ENCODE measurements around the gene EPB41L5.
"Not testable (repeated sequence)": the region's sequence is repeated elsewhere in the genome, so short reads cannot be mapped to it uniquely, and the experiment has no call there.

The EPB41L5 gene

GRCh38 chr2:120142528-120143219 lies 129.8 kb downstream of the EPB41L5 start:
- DNase-seq = no peak

DNA sequence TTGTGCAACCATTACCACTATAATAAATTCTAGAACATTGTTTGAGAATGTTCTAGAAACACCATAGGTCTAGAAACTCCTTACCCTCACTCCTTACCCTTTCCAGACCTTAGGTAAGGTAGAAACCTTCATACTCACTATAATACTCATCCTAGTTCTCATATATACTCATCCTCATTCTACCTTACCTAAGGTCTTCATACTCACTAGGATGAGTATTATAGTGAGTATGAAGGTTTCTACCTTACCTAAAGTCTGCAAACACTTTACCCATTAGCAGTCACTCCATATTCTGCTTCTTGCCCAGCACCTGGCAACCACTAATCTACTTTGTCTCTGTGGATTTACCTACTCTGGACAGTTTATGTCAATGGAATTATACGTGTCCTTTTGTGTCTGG lies 135.4 kb downstream of the EPB41L5 start:
- no peak for DNase-seq

GRCh38 chr2:120148669-120149068 lies 135.8 kb downstream of the EPB41L5 start:
- no peak for DNase-seq

GRCh38 chr2:120149406-120149805 lies 136.5 kb downstream of the EPB41L5 start:
- no peak for DNase-seq

DNA sequence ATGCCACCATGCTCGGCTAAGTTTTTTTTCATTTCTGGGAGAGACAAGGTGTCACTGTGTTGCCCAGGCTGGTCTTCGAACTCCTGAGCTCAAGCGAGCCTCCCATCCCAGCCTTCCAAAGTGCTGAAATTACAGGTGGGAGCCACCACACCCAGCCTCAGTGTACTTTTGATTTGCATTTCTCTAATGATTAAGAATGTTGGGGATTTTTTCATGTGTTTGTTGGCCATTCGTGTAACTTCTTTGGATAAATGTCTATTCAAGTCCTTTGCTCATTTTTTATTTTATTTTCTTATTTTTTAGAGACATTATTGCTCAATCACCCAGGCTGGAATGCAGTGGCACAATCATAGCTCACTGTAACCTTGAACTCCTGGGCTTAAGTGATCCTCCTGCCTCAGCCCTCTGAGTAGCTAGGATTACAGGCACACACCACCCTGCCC lies 137.2 kb downstream of the EPB41L5 start:
- DNase-seq = no peak

GRCh38 chr2:120155308-120155707 lies 142.4 kb downstream of the EPB41L5 start:
- no peak for DNase-seq

GRCh38 chr2:120158658-120159057 lies 145.8 kb downstream of the EPB41L5 start:
- DNase-seq = not testable (repeated sequence)

DNA sequence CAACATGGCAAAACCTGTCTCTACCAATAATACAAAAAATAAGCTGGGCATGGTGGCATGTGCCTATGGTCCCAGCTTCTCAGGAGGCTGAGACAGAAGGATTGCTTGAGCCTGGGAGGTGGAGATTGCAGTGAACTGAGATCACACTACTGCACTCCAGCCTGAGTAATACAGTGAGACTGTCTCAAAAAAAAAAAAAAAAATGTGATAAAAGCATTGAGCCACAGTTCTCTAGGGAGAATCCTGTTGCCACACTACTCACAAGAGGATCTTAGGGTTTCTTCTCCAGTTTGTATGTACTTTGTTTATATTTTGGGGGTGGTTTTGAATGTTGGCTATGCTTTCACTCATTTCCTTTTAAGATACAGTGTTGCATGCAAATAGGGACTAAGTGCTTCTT lies 148.3 kb downstream of the EPB41L5 start:
- DNase-seq = no peak

- no peak for DNase-seq
Measured at GRCh38 chr2:120162716-120163115, 149.8 kb downstream of the EPB41L5 start.

GRCh38 chr2:120167272-120167671 lies 154.4 kb downstream of the EPB41L5 start:
- no peak for DNase-seq

GRCh38 chr2:120169020-120169419 lies 156.1 kb downstream of the EPB41L5 start:
- DNase-seq = no peak

GRCh38 chr2:120174963-120175581 lies 162.2 kb downstream of the EPB41L5 start:
- DNase-seq = peak; percentile 53

GRCh38 chr2:120176526-120176925 lies 163.6 kb downstream of the EPB41L5 start:
- DNase-seq = no peak

DNA sequence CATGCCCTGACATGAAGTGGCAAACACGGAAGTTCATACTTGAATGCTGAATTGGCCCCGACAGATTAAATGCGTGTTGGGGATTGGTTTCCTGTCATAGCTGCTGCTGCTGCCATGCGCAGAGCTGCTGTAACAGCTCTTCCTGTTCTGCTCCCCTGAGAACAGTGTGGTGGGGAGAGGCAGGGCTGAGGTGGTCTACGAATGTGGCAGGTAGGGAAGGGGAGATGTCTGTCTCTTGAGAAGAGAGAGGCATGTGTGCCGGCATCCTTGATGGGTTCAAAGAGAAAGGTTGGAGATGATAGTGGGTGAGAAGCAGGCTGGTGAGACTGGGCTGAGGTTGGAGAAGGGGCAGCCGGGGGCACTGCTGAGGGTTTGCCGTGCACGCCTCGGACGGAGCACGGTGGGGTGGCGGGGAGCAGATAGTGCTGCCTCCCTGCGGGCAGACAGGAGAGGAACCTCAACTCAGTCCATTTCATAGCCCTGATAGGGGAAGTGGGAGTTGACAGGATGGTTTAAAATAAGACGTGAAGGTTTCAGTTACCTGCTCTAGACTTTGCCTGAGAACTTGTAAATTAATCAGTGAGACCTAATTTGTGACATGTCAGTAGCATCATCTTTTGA lies 164.2 kb downstream of the EPB41L5 start:
- DNase-seq = no peak

GRCh38 chr2:120177973-120178372 lies 165.1 kb downstream of the EPB41L5 start:
- DNase-seq = no peak

DNA sequence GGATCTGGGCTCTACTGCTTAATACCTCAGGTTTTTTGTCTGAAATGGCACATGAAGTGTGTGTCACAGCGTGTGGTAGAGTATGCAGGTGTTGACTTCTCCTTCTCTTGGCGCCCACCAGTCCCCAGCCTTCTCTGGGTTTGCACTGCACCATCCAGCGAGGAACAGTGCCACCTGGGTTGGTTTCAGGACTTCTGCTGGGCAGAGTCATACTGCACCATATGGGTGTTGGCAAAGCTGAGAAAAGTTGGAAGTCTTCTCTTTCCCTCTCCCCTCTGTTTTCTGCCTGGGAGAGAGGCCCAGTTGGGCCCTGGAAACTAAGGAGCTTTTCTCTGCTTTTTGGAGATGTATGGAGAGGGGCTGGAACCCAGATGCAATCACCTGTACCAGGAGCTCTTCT lies 166.5 kb downstream of the EPB41L5 start:
- no peak for DNase-seq

- DNase-seq = no peak
Measured at GRCh38 chr2:120180066-120180465, 167.2 kb downstream of the EPB41L5 start.

GRCh38 chr2:120182019-120182560 lies 169.2 kb downstream of the EPB41L5 start:
- no peak for DNase-seq

GRCh38 chr2:120189189-120189588 lies 176.3 kb downstream of the EPB41L5 start:
- DNase-seq = no peak

GRCh38 chr2:120192280-120192679 lies 179.4 kb downstream of the EPB41L5 start:
- no peak for DNase-seq

- no peak for DNase-seq
Measured at GRCh38 chr2:120195553-120195952, 182.7 kb downstream of the EPB41L5 start.

GRCh38 chr2:120199817-120200459 lies 187.1 kb downstream of the EPB41L5 start:
- DNase-seq = not testable (repeated sequence)

- DNase-seq = no peak
Measured at GRCh38 chr2:120203251-120204021, 190.6 kb downstream of the EPB41L5 start.

Measured in NCI-H345 (cell line).